B cell (primary cell): Measurements from ENCODE around the gene ACSM2A.

Experiments
- CTCF ChIP-seq: fragments of 200-600 bp; IDR thresholded peaks from one replicate; pipeline ENCODE4 v1.8.0; 2022; ENCODE audit warnings: antibody characterized with exemption, mild to moderate bottlenecking
- EZH2 ChIP-seq: IDR thresholded peaks from 2 replicates; pipeline ENCODE4 v1.6.1; 2012; ENCODE audit warnings: borderline replicate concordance, low read depth, mild to moderate bottlenecking, moderate library complexity, low read length; ENCODE audit not compliant: insufficient read depth, poor library complexity, severe bottlenecking

- TF ChIP-seq CTCF, result no peak
- TF ChIP-seq EZH2, result no peak
Measured at GRCh38 chr16:20424129-20424866, 27.0 kb upstream of the ACSM2A start.
